ENCODE results near the gene BATF. TPM values are rescaled to one million over a fixed set of nuclear protein-coding genes. Genes with fewer than 3 reads are reported as not detected.

BATF gene
- total and polyA plus RNA-seq, 2 of the 8 experiments (the other 6 are each of a cell fraction or from before 2014, with no cell fraction given) = not detected

DNA sequence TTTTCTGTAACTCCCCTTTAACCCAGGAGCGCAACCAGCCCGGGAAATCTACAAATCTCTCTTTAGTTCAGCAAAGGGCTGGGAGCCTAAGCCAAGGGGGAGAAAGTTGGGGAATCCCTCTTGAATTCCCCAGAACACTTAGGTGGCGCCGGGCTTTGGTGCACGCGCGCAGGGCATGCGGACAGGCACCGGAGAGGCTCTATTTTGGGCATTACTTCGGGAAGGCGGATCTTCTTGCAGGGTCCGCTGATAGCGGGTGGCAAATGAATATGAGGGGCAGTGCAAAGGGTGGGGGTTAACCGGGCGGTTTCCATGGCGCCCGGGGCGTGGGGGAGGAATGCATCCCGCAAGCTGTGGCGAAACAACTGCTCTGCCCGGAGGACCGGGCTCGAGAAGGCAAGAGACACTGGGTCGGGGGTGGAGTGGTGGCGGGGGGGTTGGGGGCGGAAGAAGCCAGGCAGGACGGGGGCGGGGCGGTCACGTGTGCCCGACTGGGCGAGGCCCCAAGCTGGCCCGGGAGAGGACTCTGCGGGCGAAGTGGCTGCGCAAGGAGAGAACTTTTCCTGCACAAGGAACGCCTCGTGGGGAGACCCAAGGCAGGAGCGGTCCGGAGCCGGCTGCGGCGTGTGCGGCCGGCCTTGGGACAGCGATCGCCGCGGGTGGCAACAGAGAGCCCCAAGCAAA lies 56.0 kb downstream of the BATF start, which contains the start of gene FLVCR2 (continued):
- TF ChIP-seq KDM4A (IDR thresholded peaks at IDR 0.05; ENCODE audit: low read depth, low read length, severe bottlenecking) (peak; percentile 74), TBP (IDR thresholded peaks at IDR 0.05; ENCODE audit: low read depth, low read length) (no peak), TAF1 (IDR thresholded peaks at IDR 0.05; ENCODE audit: low read depth, low read length) (0 out of 2 replicates have a peak, but pooled peaks have one; percentile 34), PHF8 (conservative IDR thresholded peaks at IDR 0.05; ENCODE audit: low read depth, low read length) (peak; percentile 58; the same call in 1 of the 2 replicates), RBBP5 (IDR thresholded peaks at IDR 0.05; ENCODE audit: borderline replicate concordance, low read depth, low read length) (peak; percentile 59; the same call in 1 of the 2 replicates), SIX5 (IDR thresholded peaks at IDR 0.05; ENCODE audit: low read depth, low read length) (no peak), EGR1 (IDR thresholded peaks at IDR 0.05; ENCODE audit: borderline replicate concordance, low read depth, low read length) (no peak)
- TF ChIP-seq, protein P1, sequence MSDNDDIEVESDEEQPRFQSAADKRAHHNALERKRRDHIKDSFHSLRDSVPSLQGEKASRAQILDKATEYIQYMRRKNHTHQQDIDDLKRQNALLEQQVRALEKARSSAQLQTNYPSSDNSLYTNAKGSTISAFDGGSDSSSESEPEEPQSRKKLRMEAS (IDR thresholded peaks at IDR 0.05) = peak; percentile 35; the same call in 1 of the 2 replicates

Data from H1 (cell line).